ENCODE measurements around the gene SLC39A3.

Gene SLC39A3

GRCh38 chr19:2723345-2723715, 16.5 kb downstream of the SLC39A3 start:
- no peaks in the 10 kb centered on the region for H3K9me3 ChIP-seq (ENCODE audit: control insufficient read depth, low read length)
- no peaks in the 10 kb centered on the region for H3K36me3 ChIP-seq (ENCODE audit: control insufficient read depth, insufficient read depth, low read length)
- peaks cover 25% of the 10 kb centered on the region for H3K27me3 ChIP-seq (replicated peaks; ENCODE audit: control insufficient read depth, insufficient read depth, low read length, poor library complexity, severe bottlenecking)
- H3K4me3 ChIP-seq (ENCODE audit: insufficient read depth, low read depth, low read length, poor library complexity, severe bottlenecking) = no peak overlapping the region
- no peak for DNase-seq
- H3K4me1 ChIP-seq (ENCODE audit: control insufficient read depth, insufficient read depth, low read length, poor library complexity, severe bottlenecking) = peaks cover 10% of the 10 kb centered on the region
- H3K27ac ChIP-seq (ENCODE audit: insufficient read depth, low read length, poor library complexity, severe bottlenecking) = no peak overlapping the region

DNA sequence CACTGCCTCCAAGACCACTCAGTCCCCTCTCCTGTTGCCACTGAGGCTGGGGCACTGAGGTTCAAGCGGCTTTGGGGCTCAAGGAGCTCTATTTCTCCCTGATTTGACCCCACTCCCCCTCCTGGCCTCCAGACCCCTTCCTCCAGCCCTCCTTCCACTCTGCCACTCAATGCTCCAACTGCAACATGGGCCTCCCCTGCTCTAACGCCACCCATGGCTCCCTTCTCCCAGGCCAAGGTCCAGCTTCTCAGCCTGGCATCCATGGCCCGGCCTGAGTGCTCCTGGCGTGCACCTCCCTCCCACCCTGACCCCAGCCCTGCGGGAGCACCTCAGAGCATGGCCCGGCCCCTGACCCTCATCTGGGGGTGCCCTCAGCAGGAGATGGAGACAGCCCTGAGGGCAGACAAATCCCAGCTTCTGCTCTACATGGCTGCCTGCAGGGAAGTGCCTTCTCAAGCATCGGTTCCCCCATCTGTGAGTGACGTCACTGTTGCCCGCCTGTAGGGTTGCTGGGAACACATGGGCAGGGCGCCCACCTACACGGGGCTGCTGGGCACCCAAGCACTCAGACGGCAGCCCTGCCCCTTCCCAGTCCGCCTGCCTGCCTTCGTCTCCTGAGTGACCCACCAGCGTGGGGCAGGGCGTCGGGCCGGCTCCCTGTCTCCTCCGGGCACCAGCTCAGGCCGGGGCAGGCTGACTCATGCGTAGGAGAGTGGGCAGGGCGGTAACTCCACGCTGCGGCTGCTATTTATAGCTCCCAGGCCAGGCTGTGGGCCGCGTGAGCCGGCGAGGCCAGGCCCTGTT, 17.1 kb downstream of the SLC39A3 start:
- peaks cover 10% of the 10 kb centered on the region for H3K4me1 ChIP-seq (ENCODE audit: control insufficient read depth, insufficient read depth, low read length, poor library complexity, severe bottlenecking)
- peaks cover 25% of the 10 kb centered on the region for H3K27me3 ChIP-seq (replicated peaks; ENCODE audit: control insufficient read depth, insufficient read depth, low read length, poor library complexity, severe bottlenecking)
- H3K9me3 ChIP-seq (ENCODE audit: control insufficient read depth, low read length) = no peaks in the 10 kb centered on the region
- no peaks in the 10 kb centered on the region for H3K36me3 ChIP-seq (ENCODE audit: control insufficient read depth, insufficient read depth, low read length)
- DNase-seq = no peak
- H3K27ac ChIP-seq (ENCODE audit: insufficient read depth, low read length, poor library complexity, severe bottlenecking) = no peak overlapping the region
- H3K4me3 ChIP-seq (ENCODE audit: insufficient read depth, low read depth, low read length, poor library complexity, severe bottlenecking) = no peak overlapping the region

GRCh38 chr19:2721570-2722540, 18.0 kb downstream of the SLC39A3 start:
- H3K4me3 ChIP-seq (ENCODE audit: insufficient read depth, low read depth, low read length, poor library complexity, severe bottlenecking) = no peak overlapping the region

DNA sequence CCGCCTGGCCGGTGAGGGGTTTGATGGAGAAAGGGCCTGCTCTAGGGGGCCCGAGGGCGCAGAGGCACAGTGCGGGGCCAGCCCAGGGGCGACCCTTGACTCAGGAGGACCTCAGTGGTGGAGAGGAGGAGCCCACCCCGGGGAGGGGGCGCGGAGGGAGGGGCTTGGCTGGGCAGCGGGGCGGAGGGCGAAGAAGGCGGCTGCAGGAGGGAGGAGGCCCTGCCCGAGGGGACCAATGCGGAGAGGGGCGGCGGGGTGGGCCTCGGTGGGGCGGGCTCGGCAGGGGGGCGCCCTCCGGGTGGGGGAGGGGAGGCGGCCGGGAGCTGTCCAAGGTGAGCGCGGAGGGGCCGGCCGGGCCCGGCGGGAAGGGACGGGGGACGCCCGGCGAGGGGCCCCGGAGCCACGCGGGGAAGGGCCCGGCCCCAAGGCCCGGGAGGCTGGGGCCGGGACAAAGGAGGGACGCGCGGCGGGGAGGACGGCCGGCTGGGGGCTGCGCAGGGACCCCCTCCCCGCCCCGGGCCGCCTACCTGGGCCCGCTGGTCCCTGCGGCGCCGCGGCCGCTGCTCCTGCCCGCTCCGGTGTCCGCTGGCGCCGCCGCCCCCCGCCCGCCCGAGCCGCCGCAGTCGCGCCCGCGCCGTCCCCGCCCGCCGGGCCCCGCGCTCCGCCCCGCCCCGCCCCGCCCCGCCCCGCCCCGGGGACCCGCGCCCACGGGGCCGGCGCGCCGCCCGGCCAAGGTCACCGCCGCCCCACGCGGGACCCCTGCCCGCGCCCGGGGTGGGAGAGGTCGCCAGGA, 18.8 kb downstream of the SLC39A3 start, which contains the start of gene DIRAS1:
TSS of gene DIRAS1 (minus strand) at position 596 of the 793 bp plus-strand sequence. CDS start 3,566 bp downstream, outside the sequence.
- no peak for DNase-seq
- H3K4me3 ChIP-seq (ENCODE audit: insufficient read depth, low read depth, low read length, poor library complexity, severe bottlenecking) = no peak within 1 kb of the TSS
- H3K36me3 ChIP-seq (ENCODE audit: control insufficient read depth, insufficient read depth, low read length) = no peaks in the 10 kb centered on the region
- peaks cover 25% of the 10 kb centered on the region for H3K27me3 ChIP-seq (replicated peaks; ENCODE audit: control insufficient read depth, insufficient read depth, low read length, poor library complexity, severe bottlenecking)
- H3K27ac ChIP-seq (ENCODE audit: insufficient read depth, low read length, poor library complexity, severe bottlenecking) = no peak within 1 kb of the TSS
- H3K4me1 ChIP-seq (ENCODE audit: control insufficient read depth, insufficient read depth, low read length, poor library complexity, severe bottlenecking) = peaks cover 10% of the 10 kb centered on the region
- no peaks in the 10 kb centered on the region for H3K9me3 ChIP-seq (ENCODE audit: control insufficient read depth, low read length)

More at GRCh38 chr19:2721570-2722540, 18.0 kb downstream of the SLC39A3 start:
- Histone ChIP-seq H3K9me3 (ENCODE audit: control insufficient read depth, low read length) (no peaks in the 10 kb centered on the region), H3K4me1 (ENCODE audit: control insufficient read depth, insufficient read depth, low read length, poor library complexity, severe bottlenecking) (peaks cover 10% of the 10 kb centered on the region), H3K36me3 (ENCODE audit: control insufficient read depth, insufficient read depth, low read length) (no peaks in the 10 kb centered on the region), H3K27me3 (replicated peaks; ENCODE audit: control insufficient read depth, insufficient read depth, low read length, poor library complexity, severe bottlenecking) (peaks cover 25% of the 10 kb centered on the region), H3K27ac (ENCODE audit: insufficient read depth, low read length, poor library complexity, severe bottlenecking) (no peak overlapping the region)
- DNase-seq = no peak

- Histone ChIP-seq H3K9me3 (ENCODE audit: control insufficient read depth, low read length) (no peaks in the 10 kb centered on the region), H3K4me1 (ENCODE audit: control insufficient read depth, insufficient read depth, low read length, poor library complexity, severe bottlenecking) (peaks cover 10% of the 10 kb centered on the region), H3K4me3 (ENCODE audit: insufficient read depth, low read depth, low read length, poor library complexity, severe bottlenecking) (no peak overlapping the region), H3K27me3 (replicated peaks; ENCODE audit: control insufficient read depth, insufficient read depth, low read length, poor library complexity, severe bottlenecking) (peaks cover 25% of the 10 kb centered on the region), H3K36me3 (ENCODE audit: control insufficient read depth, insufficient read depth, low read length) (no peaks in the 10 kb centered on the region), H3K27ac (ENCODE audit: insufficient read depth, low read length, poor library complexity, severe bottlenecking) (no peak overlapping the region)
- DNase-seq = no peak
Measured at GRCh38 chr19:2719920-2720776, 19.7 kb downstream of the SLC39A3 start.

DNA sequence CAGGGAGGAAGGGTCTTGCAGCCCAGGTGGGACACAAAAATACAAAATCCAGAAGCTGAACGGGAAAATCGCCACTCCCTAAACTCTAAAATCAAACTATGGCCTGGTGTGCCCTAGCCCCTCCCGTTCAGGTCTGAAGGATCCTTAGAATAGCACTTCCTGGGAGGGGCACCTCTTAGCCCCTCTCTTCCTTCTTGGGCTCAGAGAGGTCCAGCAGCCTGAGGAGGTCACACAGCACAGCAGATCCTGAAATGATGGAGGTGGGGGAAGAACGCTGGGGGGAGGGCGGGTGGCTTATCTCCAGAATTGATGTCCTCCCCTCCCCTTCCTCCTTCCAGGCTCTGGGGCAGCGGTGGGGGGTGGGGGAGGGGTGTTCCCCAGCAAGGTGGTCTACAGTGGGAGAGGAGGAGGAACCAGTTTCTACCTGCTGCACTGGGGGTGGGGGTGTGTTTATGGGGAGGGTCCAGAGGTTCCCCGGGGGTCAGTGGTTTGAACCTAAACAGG, 20.5 kb downstream of the SLC39A3 start:
- H3K4me1 ChIP-seq (ENCODE audit: control insufficient read depth, insufficient read depth, low read length, poor library complexity, severe bottlenecking) = peaks cover 10% of the 10 kb centered on the region
- DNase-seq = no peak
- H3K27ac ChIP-seq (ENCODE audit: insufficient read depth, low read length, poor library complexity, severe bottlenecking) = no peak overlapping the region
- H3K36me3 ChIP-seq (ENCODE audit: control insufficient read depth, insufficient read depth, low read length) = no peaks in the 10 kb centered on the region
- no peaks in the 10 kb centered on the region for H3K9me3 ChIP-seq (ENCODE audit: control insufficient read depth, low read length)
- no peak overlapping the region for H3K4me3 ChIP-seq (ENCODE audit: insufficient read depth, low read depth, low read length, poor library complexity, severe bottlenecking)
- peaks cover 25% of the 10 kb centered on the region for H3K27me3 ChIP-seq (replicated peaks; ENCODE audit: control insufficient read depth, insufficient read depth, low read length, poor library complexity, severe bottlenecking)

DNA sequence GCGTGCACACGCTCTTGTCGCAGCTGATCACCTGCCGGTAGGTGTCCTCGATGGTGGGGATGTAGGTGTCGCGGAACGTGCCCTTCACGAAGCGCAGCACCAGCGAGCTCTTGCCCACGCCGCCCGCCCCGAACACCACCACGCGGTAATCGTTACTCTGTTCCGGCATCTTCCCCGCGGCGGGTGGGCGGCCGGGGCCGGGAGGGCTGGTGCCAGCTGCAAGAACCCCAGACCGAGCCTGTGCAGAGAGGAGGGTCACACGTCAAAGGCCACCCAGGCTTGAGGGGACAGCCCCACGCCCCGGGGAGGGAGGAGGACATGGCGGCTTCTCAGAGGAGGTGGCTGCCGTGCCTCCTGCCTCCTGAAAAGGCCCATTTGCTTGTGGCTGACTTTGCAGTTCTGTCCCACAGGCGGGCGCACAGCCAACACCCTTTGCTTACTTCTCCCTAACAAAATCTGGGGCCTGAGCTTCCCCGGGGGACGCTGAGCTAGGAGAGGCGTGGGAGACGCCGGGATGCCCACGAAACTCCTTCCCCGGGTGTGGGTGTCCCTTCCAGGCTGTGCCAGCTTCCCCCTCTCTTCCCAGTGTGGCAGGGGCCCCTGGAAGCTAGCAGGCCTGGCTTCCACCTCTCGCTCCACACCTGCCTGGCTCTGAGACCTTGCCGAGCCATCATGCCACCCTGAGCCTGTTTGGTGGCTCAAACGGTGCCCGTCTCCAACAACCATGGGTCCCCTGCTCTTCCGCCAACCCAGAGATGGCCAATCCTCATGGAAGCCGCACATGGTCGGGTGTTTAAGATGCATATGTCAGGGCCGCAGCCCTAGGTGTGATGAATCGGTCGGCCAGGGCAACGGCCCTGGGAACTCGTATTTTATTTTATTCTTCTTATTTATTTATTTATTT, 21.9 kb downstream of the SLC39A3 start:
- H3K9me3 ChIP-seq (ENCODE audit: control insufficient read depth, low read length) = no peaks in the 10 kb centered on the region
- no peak overlapping the region for H3K27ac ChIP-seq (ENCODE audit: insufficient read depth, low read length, poor library complexity, severe bottlenecking)
- H3K4me1 ChIP-seq (ENCODE audit: control insufficient read depth, insufficient read depth, low read length, poor library complexity, severe bottlenecking) = peaks cover 10% of the 10 kb centered on the region
- peaks cover 22% of the 10 kb centered on the region for H3K27me3 ChIP-seq (replicated peaks; ENCODE audit: control insufficient read depth, insufficient read depth, low read length, poor library complexity, severe bottlenecking)
- no peak for DNase-seq
- H3K4me3 ChIP-seq (ENCODE audit: insufficient read depth, low read depth, low read length, poor library complexity, severe bottlenecking) = no peak overlapping the region
- H3K36me3 ChIP-seq (ENCODE audit: control insufficient read depth, insufficient read depth, low read length) = no peaks in the 10 kb centered on the region

- no peak for DNase-seq
- H3K9me3 ChIP-seq (ENCODE audit: control insufficient read depth, low read length) = no peaks in the 10 kb centered on the region
- H3K36me3 ChIP-seq (ENCODE audit: control insufficient read depth, insufficient read depth, low read length) = no peaks in the 10 kb centered on the region
- no peak overlapping the region for H3K4me3 ChIP-seq (ENCODE audit: insufficient read depth, low read depth, low read length, poor library complexity, severe bottlenecking)
- peaks cover 10% of the 10 kb centered on the region for H3K4me1 ChIP-seq (ENCODE audit: control insufficient read depth, insufficient read depth, low read length, poor library complexity, severe bottlenecking)
- H3K27ac ChIP-seq (ENCODE audit: insufficient read depth, low read length, poor library complexity, severe bottlenecking) = no peak overlapping the region
- H3K27me3 ChIP-seq (replicated peaks; ENCODE audit: control insufficient read depth, insufficient read depth, low read length, poor library complexity, severe bottlenecking) = peaks cover 20% of the 10 kb centered on the region
Measured at GRCh38 chr19:2716722-2717637, 22.8 kb downstream of the SLC39A3 start.
